CD4-positive, alpha-beta T cell treated with Interleukin-15 for 1 hour (primary cell): ENCODE data around the gene ZNF543.
"Not testable (repeated sequence)": the region's sequence is repeated elsewhere in the genome, so short reads cannot be mapped to it uniquely, and the experiment has no call there.

Experiments used
- DNase-seq: peaks from one replicate; pipeline ENCODE4 v3.0.0-alpha.2; 2020

Gene ZNF543

GRCh38 chr19:57321751-57322150 lies 1.5 kb downstream of the ZNF543 start:
- DNase-seq = no peak

GRCh38 chr19:57324992-57325391 lies 4.7 kb downstream of the ZNF543 start:
- no peak for DNase-seq

GRCh38 chr19:57327993-57328392 lies 7.7 kb downstream of the ZNF543 start:
- DNase-seq = no peak

GRCh38 chr19:57334191-57334590 lies 13.9 kb downstream of the ZNF543 start:
- DNase-seq = no peak

- DNase-seq = no peak
Measured at GRCh38 chr19:57338877-57339276, 18.6 kb downstream of the ZNF543 start.

GRCh38 chr19:57342582-57342981 lies 22.3 kb downstream of the ZNF543 start:
- no peak for DNase-seq

- no peak for DNase-seq
Measured at GRCh38 chr19:57348136-57348535, 27.9 kb downstream of the ZNF543 start.

- DNase-seq = peak; percentile 88
Measured at GRCh38 chr19:57350877-57351805, 30.9 kb downstream of the ZNF543 start, which contains the start of gene ZNF304. TSS of gene ZNF304 (plus strand) at chr19:57351271. CDS start at chr19:57351665, 394 bp downstream.

- DNase-seq = no peak
Measured at GRCh38 chr19:57351867-57352266, 31.6 kb downstream of the ZNF543 start.

GRCh38 chr19:57355916-57356315 lies 35.6 kb downstream of the ZNF543 start:
- no peak for DNase-seq

- DNase-seq = no peak
Measured at GRCh38 chr19:57357406-57357805, 37.1 kb downstream of the ZNF543 start.

GRCh38 chr19:57359300-57359699 lies 39.0 kb downstream of the ZNF543 start:
- no peak for DNase-seq

GRCh38 chr19:57362419-57362818 lies 42.1 kb downstream of the ZNF543 start:
- no peak for DNase-seq

GRCh38 chr19:57362997-57363687 lies 42.9 kb downstream of the ZNF543 start, which contains the start of the genes TRAPPC2B and ZNF547:
TSS of gene TRAPPC2B (plus strand) at chr19:57363551. CDS start at chr19:57364834, 1,283 bp downstream.
TSS of gene ZNF547 (plus strand) at chr19:57363551. CDS start at chr19:57368556, 5,005 bp downstream.
- DNase-seq = peak; percentile 99

GRCh38 chr19:57363688-57364181 lies 43.5 kb downstream of the ZNF543 start:
- no peak for DNase-seq

- DNase-seq = no peak
Measured at GRCh38 chr19:57366776-57367175, 46.5 kb downstream of the ZNF543 start.

GRCh38 chr19:57374179-57374578 lies 53.9 kb downstream of the ZNF543 start:
- no peak for DNase-seq

GRCh38 chr19:57374647-57375046 lies 54.4 kb downstream of the ZNF543 start:
- not testable (repeated sequence) for DNase-seq

- DNase-seq = no peak
Measured at GRCh38 chr19:57376151-57376550, 55.9 kb downstream of the ZNF543 start.

GRCh38 chr19:57377498-57378146 lies 57.4 kb downstream of the ZNF543 start:
- DNase-seq = no peak
